SK-N-SH (cell line): ENCODE results near the gene ETS1. TPM values are rescaled to one million over a fixed set of nuclear protein-coding genes. Genes with fewer than 3 reads are reported as not detected.

ENCODE experiments used
- CTCF ChIA-PET: fragments of 300-600, 350-600 bp; formaldehyde crosslinking; extraction: SDS; loops from one replicate; lab custom pipeline; 2021; lab: Yijun Ruan, JAX
- POLR2A ChIA-PET: fragments of 350-600 bp; sonication (Branson Sonifier 250); formaldehyde crosslinking; extraction: SDS; loops from one replicate; lab custom pipeline; 2020; ENCODE audit warnings: antibody characterized with exemption, inconsistent platforms; lab: Yijun Ruan, JAX
- DNase-seq: peaks from one replicate; pipeline ENCODE4 v3.0.0; 2012
- H2AFZ ChIP-seq: fragments of 200-600 bp; sonication (generic); 2 replicates; pipeline ENCODE4 v1.8.1; 2016; ENCODE audit warnings: antibody characterized with exemption, mild to moderate bottlenecking, low read depth
- H3F3A ChIP-seq: fragments of 200-600 bp; sonication (generic); replicated peaks from 2 replicates; pipeline ENCODE3; 2016; ENCODE audit warnings: antibody characterized with exemption, mild to moderate bottlenecking; ENCODE audit not compliant: insufficient read depth
- H3K27ac ChIP-seq, 2 experiments: fragments of 200-500 bp in 1 of 2; fragments of 200-600 bp in 1 of 2; sonication (Bioruptor generic) in 1 of 2; sonication (generic), shearing (Covaris generic) in 1 of 2; 2 replicates each; pipeline versions ENCODE4 v1.5.1 to v1.6.1; 2014 to 2016; ENCODE audit warnings: low read depth in 2 of 2, inconsistent platforms in 1 of 2, low read length in 1 of 2, mild to moderate bottlenecking in 1 of 2, mixed read lengths in 1 of 2
- H3K27me3 ChIP-seq: fragments of 200-600 bp; sonication (generic), shearing (Covaris generic); 2 replicates; pipeline ENCODE4 v1.6.1; 2016; ENCODE audit warnings: mixed run types; ENCODE audit not compliant: insufficient read depth
- H3K36me3 ChIP-seq, 2 experiments: fragments of 200-500 bp in 1 of 2; fragments of 200-600 bp in 1 of 2; sonication (Bioruptor generic) in 1 of 2; sonication (generic) in 1 of 2; replicated peaks in 1 of 2; 2 replicates each; pipeline versions ENCODE3 to v1.5.1; 2014 to 2016; ENCODE audit warnings: low read length in 1 of 2, mild to moderate bottlenecking in 1 of 2; ENCODE audit not compliant: insufficient read depth in 2 of 2, control insufficient read depth in 1 of 2
- H3K4me1 ChIP-seq, 2 experiments: fragments of 200-500 bp in 1 of 2; fragments of 200-600 bp in 1 of 2; sonication (Bioruptor generic) in 1 of 2; sonication (generic), shearing (Covaris generic) in 1 of 2; 2 replicates each; pipeline versions ENCODE4 v1.5.1 to v1.6.1; 2014 to 2016; ENCODE audit warnings: low read depth in 1 of 2, low read length in 1 of 2, mixed run types in 1 of 2; ENCODE audit not compliant: insufficient read depth in 2 of 2, control insufficient read depth in 1 of 2
- H3K4me2 ChIP-seq: fragments of 200-600 bp; sonication (generic), shearing (Covaris generic); 2 replicates; pipeline ENCODE4 v1.6.1; 2017; ENCODE audit warnings: mixed run types
- H3K4me3 ChIP-seq, 2 experiments: fragments of 200-500 bp in 1 of 2; fragments of 200-600 bp in 1 of 2; sonication (Bioruptor generic) in 1 of 2; sonication (generic), shearing (Covaris generic) in 1 of 2; 2 replicates each; pipeline versions ENCODE4 v1.5.1 to v1.8.1; 2014 to 2016; ENCODE audit warnings: low read depth in 2 of 2, inconsistent platforms in 1 of 2, low read length in 1 of 2, mild to moderate bottlenecking in 1 of 2, mixed read lengths in 1 of 2, moderate library complexity in 1 of 2
- H3K79me2 ChIP-seq: fragments of 200-600 bp; sonication (generic); 2 replicates; pipeline ENCODE4 v1.8.1; 2017; ENCODE audit warnings: mild to moderate bottlenecking; ENCODE audit not compliant: insufficient read depth
- H3K9ac ChIP-seq: fragments of 200-600 bp; sonication (generic); 2 replicates; pipeline ENCODE4 v1.6.1; 2017; ENCODE audit warnings: mixed run types
- H3K9me2 ChIP-seq: fragments of 200-600 bp; sonication (generic); 2 replicates; pipeline ENCODE4 v1.6.1; 2017; ENCODE audit warnings: mixed run types
- H3K9me3 ChIP-seq: fragments of 200-600 bp; sonication (generic); 2 replicates; pipeline ENCODE4 v1.6.1; 2017; ENCODE audit warnings: mixed run types, mild to moderate bottlenecking, moderate library complexity
- H4K20me1 ChIP-seq: fragments of 200-600 bp; sonication (generic); 2 replicates; pipeline ENCODE4 v1.6.1; 2017; ENCODE audit warnings: mild to moderate bottlenecking, mixed run types; ENCODE audit not compliant: insufficient read depth
- EP300 ChIP-seq, 2 experiments: IDR thresholded peaks; 2 replicates each; pipeline versions ENCODE4 v1.4.0 to v1.6.1; 2012; ENCODE audit warnings: borderline replicate concordance in 1 of 2, low read depth in 1 of 2, low read length in 1 of 2
- FOSL2 ChIP-seq: IDR thresholded peaks from 2 replicates; pipeline ENCODE4 v1.4.0; 2012; ENCODE audit warnings: low read depth, mild to moderate bottlenecking, moderate library complexity, borderline replicate concordance
- GATA2 ChIP-seq: sonication (generic); formaldehyde crosslinking; IDR thresholded peaks from 2 replicates; pipeline ENCODE4 v1.5.0; 2020; ENCODE audit warnings: mild to moderate bottlenecking, missing genetic modification reagents
- NRF1 ChIP-seq: IDR thresholded peaks from 2 replicates; pipeline ENCODE4 v1.6.1; 2012; ENCODE audit warnings: low read depth, mild to moderate bottlenecking, low read length
- RCOR1 ChIP-seq: fragments of 150-350 bp; IDR thresholded peaks from 2 replicates; pipeline ENCODE4 v1.6.1; 2017; ENCODE audit warnings: antibody characterized with exemption, low read length
- RXRA ChIP-seq: IDR thresholded peaks from 2 replicates; pipeline ENCODE4 v1.4.0; 2012; ENCODE audit warnings: low read depth, mild to moderate bottlenecking, borderline replicate concordance
- SMC3 ChIP-seq: IDR thresholded peaks from 2 replicates; pipeline ENCODE4 v1.6.1; 2012; ENCODE audit warnings: low read depth, low read length, improper control_type of control experiment
- TCF12 ChIP-seq: IDR thresholded peaks from 2 replicates; pipeline ENCODE4 v1.4.0; 2012
- USF2 ChIP-seq: fragments of 150-350 bp; IDR thresholded peaks from 2 replicates; pipeline ENCODE4 v1.6.1; 2017; ENCODE audit warnings: antibody characterized with exemption, low read length, low read depth, borderline replicate concordance
- ZBTB33 ChIP-seq: IDR thresholded peaks from 2 replicates; pipeline ENCODE4 v1.4.0; 2012; ENCODE audit warnings: low read depth, borderline replicate concordance
- WGBS: methylation state at CpG from one replicate; pipeline ENCODE4 v1.1.6; 2017; ENCODE audit warnings: low lambda C conversion rate; 5-methylcytosine and 5-hydroxymethylcytosine counted together
- polyA plus RNA-seq, 3 experiments: library from polyadenylated mRNA; depleted of rRNA; stranded (reverse); fragments of >200 nt; gene quantifications; 2 replicates each; pipeline ENCODE4 v1.2.3, GENCODE V29; 2012

Gene ETS1
- polyA plus RNA-seq, 1 of the 3 experiments (the other 2 are of a cell fraction), result 14.5 TPM

- H3K27ac ChIP-seq, result peak overlapping the region; percentile 60 to 98
- TF ChIP-seq GATA2, result no peak
- TF ChIP-seq EP300 (IDR thresholded peaks at IDR 0.05; ENCODE audit: borderline replicate concordance in 1 of 2, low read depth in 1 of 2, low read length in 1 of 2), result 0 out of 4 replicates have a peak, but pooled peaks of 1 of the 2 experiments have one; percentile 2
- no peak for TF ChIP-seq RXRA
- TF ChIP-seq SMC3, result no peak
- TF ChIP-seq NRF1, result peak; percentile 30; the same call in 1 of the 2 replicates
- TF ChIP-seq RCOR1, result no peak
- no peak for TF ChIP-seq FOSL2
- peak; percentile 27; the same call in 1 of the 2 replicates for TF ChIP-seq TCF12
- TF ChIP-seq USF2, result no peak
- TF ChIP-seq ZBTB33, result no peak
- TF ChIP-seq, all 33 proteins: peak for 3
- 0 out of 2 replicates have a peak overlapping the region, but pooled peaks have one; percentile 39 for H3K4me2 ChIP-seq
- H3K27me3 ChIP-seq, result no peaks in the 10 kb centered on the region
- peak; percentile 28 for DNase-seq
- no peaks in the 10 kb centered on the region for H3K36me3 ChIP-seq
- POLR2A ChIA-PET, result interaction anchor here (0.9 kb wide), 1 partner anchor 36 kb away, joined by 3 read pairs; no protein-coding TSS in a partner anchor
- H3K4me1 ChIP-seq, result peaks cover 21 to 56% of the 10 kb centered on the region in 2 experiments; a peak in 3 of 4 replicates
- no peaks in the 10 kb centered on the region for H3K9me3 ChIP-seq
- no peak overlapping the region for H3K9ac ChIP-seq
- 72% methylated on average over 6 of the region's 6 CpGs for WGBS
- no peak overlapping the region for H3K4me3 ChIP-seq
- no peaks in the 10 kb centered on the region for H3K9me2 ChIP-seq
- peaks cover 19% of the 10 kb centered on the region for H3F3A ChIP-seq
- CTCF ChIA-PET, result interaction anchor here (0.8 to 2.9 kb wide), 14 partner anchors 10 to 264 kb away, joined by 3 to 14 read pairs (median 4); no protein-coding TSS in a partner anchor
- no peaks in the 10 kb centered on the region for H3K79me2 ChIP-seq
- peak overlapping the region; percentile 66; the same call in 1 of the 2 replicates for H2AFZ ChIP-seq
- H4K20me1 ChIP-seq, result no peaks in the 10 kb centered on the region
These were observed 165.6 kb downstream of the ETS1 start for GRCh38 chr11:128421577-128422330.

GRCh38 chr11:128420951-128421350 is 166.4 kb downstream of the ETS1 start:
- no peak for DNase-seq
- Histone ChIP-seq H4K20me1 (no peaks in the 10 kb centered on the region), H3K79me2 (no peaks in the 10 kb centered on the region), H2AFZ (peak overlapping the region; percentile 66; the same call in 1 of the 2 replicates), H3K9ac (no peak overlapping the region), H3K4me3 (no peak overlapping the region), H3F3A (peaks cover 19% of the 10 kb centered on the region), H3K9me2 (no peaks in the 10 kb centered on the region), H3K36me3 (no peaks in the 10 kb centered on the region), H3K9me3 (no peaks in the 10 kb centered on the region), H3K27me3 (no peaks in the 10 kb centered on the region), H3K27ac (peak overlapping the region; percentile 60 to 98), H3K4me2 (0 out of 2 replicates have a peak overlapping the region, but pooled peaks have one; percentile 39), H3K4me1 (peaks cover 22 to 56% of the 10 kb centered on the region in 2 experiments; a peak in 3 of 4 replicates)
- POLR2A ChIA-PET, result interaction anchor here (0.9 to 1.2 kb wide), 2 partner anchors 19 to 37 kb away, joined by 3 to 5 read pairs; no protein-coding TSS in a partner anchor
- TF ChIP-seq ZBTB33, result no peak
- CTCF ChIA-PET, result interaction anchor here (1.0 to 2.9 kb wide), 8 partner anchors 9 to 263 kb away, joined by 3 to 14 read pairs (median 5); no protein-coding TSS in a partner anchor
- WGBS, result 59% methylated on average over 4 of the region's 4 CpGs
